ENCODE data around the gene RPL13. TPM values are rescaled to one million over a fixed set of nuclear protein-coding genes. Genes with fewer than 3 reads are reported as not detected.

RPL13 gene
- total RNA-seq, 1 experiment from 2014 or later = 2,157 TPM

- Histone ChIP-seq H3K9ac (ENCODE audit: extremely low read depth, insufficient read length, low read length) (no peak overlapping the region), H3T11ph (ENCODE audit: low read length) (no peak overlapping the region), H2BK12ac (ENCODE audit: insufficient read length, low read depth, low read length) (no peak overlapping the region), H3K56ac (ENCODE audit: insufficient read length, low read depth, low read length) (no peak overlapping the region), H2BK15ac (ENCODE audit: low read depth, low read length) (no peak overlapping the region), H3K27ac (ENCODE audit: insufficient read length, low read depth, low read length) (no peak overlapping the region), H3K4ac (ENCODE audit: low read depth, low read length) (no peak overlapping the region), H2BK20ac (ENCODE audit: low read depth, low read length, poor library complexity, severe bottlenecking) (no peak overlapping the region), H3K23me2 (ENCODE audit: insufficient read length, low read depth, low read length, poor library complexity, severe bottlenecking) (no peaks in the 10 kb centered on the region), H3K4me1 (ENCODE audit: insufficient read depth, low read length) (no peaks in the 10 kb centered on the region), H3K18ac (ENCODE audit: insufficient read length, low read depth, low read length) (no peak overlapping the region), H3K27me3 (ENCODE audit: insufficient read depth, low read length) (no peaks in the 10 kb centered on the region), H2AFZ (ENCODE audit: low read length) (no peak overlapping the region), H3K14ac (ENCODE audit: insufficient read depth, low read length) (no peak overlapping the region), H2BK5ac (ENCODE audit: insufficient read length, low read length) (no peak overlapping the region), H3K79me1 (ENCODE audit: insufficient read depth, low read depth, low read length, poor library complexity, severe bottlenecking) (no peaks in the 10 kb centered on the region), H3K4me2 (ENCODE audit: insufficient read depth, insufficient read length, low read length) (no peak overlapping the region), H4K20me1 (ENCODE audit: control insufficient read depth, insufficient read depth, insufficient read length) (no peaks in the 10 kb centered on the region), H3K23ac (ENCODE audit: insufficient read length, low read depth, low read length) (no peak overlapping the region), H2BK120ac (ENCODE audit: low read depth, low read length, poor library complexity, severe bottlenecking) (no peak overlapping the region), H3K9me3 (ENCODE audit: control insufficient read depth, low read depth, low read length) (no peaks in the 10 kb centered on the region), H3K79me2 (ENCODE audit: insufficient read depth, low read length) (no peaks in the 10 kb centered on the region), H4K5ac (ENCODE audit: insufficient read length, low read depth, low read length) (no peak overlapping the region), H2AK5ac (ENCODE audit: insufficient read length, low read length) (no peak overlapping the region), H4K8ac (replicated peaks; ENCODE audit: insufficient read length, low read depth, low read length) (no peak overlapping the region), H4K91ac (ENCODE audit: insufficient read length, low read depth, low read length) (no peak overlapping the region)
- H3K27ac Mint-ChIP-seq = no peak overlapping the region
- H3K27me3 Mint-ChIP-seq (ENCODE audit: low read depth) = no peaks in the 10 kb centered on the region
- no peak for DNase-seq
- peaks cover 19 to 77% (median 74%) of the 10 kb centered on the region in 3 experiments; a peak in 5 of 7 replicates for H3K36me3 Mint-ChIP-seq (ENCODE audit: insufficient read depth in 1 of 3, low read depth in 3 of 3)
- no peaks in the 10 kb centered on the region; a peak in 1 of 5 replicates for H3K9me3 Mint-ChIP-seq
- WGBS (ENCODE audit: extremely low coverage, insufficient read length, low lambda C conversion rate) = no CpG with 5 or more reads among the region's 19 CpGs
- no peaks in the 10 kb centered on the region for H3K4me1 Mint-ChIP-seq
- no peak for TF ChIP-seq CTCF (conservative IDR thresholded peaks at IDR 0.05)
- H3K4me3 Mint-ChIP-seq = no peak overlapping the region
Observed at GRCh38 chr16:89546781-89547180, 13.7 kb upstream of the RPL13 start.
